Breast epithelium (tissue), 3 donors: Measurements from ENCODE around the gene CEP112.

Experiments used
- POLR2A ChIP-seq: fragments of 450-650 bp; IDR thresholded peaks from one replicate; pipeline ENCODE4 v1.6.1; 2016; ENCODE audit warnings: antibody characterized with exemption, mild to moderate bottlenecking, moderate library complexity
- POLR2AphosphoS5 ChIP-seq, 3 donors: sonication (generic); formaldehyde crosslinking; IDR thresholded peaks; one replicate each; pipeline ENCODE4 v1.6.1; 2017; ENCODE audit warnings: antibody characterized with exemption in 3 of 3
- TF ChIP-seq, protein P1 (sequence below), 3 donors: fragments of 450-650 bp; IDR thresholded peaks; one replicate each; pipeline ENCODE4 v1.5.1; 2016 to 2017; ENCODE audit warnings: antibody characterized with exemption in 3 of 3, mild to moderate bottlenecking in 3 of 3, moderate library complexity in 3 of 3

DNA sequence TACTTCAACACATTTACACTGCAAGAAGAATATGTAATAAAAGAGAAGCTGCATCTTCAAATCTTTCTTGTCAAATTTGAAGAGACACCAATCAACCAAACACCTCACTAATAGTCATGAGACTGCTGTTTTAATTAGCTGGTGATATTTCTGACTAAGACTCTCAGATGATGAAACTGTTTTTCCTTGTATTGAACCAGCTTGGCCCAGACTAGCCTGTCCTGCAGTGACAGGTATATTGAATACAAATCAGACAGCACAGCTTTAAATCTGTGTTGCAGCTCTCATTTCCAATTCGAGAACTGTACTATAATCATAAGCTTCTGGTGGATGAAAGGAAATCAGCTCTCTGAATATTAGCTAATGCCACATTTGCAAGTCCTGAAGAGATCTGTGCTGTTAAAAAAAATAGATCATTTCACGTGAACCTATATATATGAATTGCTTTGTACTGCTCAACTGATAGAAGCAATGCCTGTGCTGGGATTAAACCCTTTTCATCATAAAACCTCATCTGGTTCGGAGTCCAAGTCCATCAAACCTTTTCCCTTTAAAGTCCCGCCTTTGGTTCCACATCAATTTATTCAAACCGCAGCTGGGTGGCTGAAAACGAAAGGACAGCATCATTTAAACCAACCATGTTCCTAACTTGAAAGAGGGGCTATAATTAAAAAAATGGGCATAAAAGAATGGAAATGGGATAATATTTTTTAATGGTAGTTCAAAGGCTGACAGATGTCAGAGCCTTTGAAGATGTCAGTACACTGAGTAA lies 306.2 kb downstream of the CEP112 start:
- TF ChIP-seq, protein P1, sequence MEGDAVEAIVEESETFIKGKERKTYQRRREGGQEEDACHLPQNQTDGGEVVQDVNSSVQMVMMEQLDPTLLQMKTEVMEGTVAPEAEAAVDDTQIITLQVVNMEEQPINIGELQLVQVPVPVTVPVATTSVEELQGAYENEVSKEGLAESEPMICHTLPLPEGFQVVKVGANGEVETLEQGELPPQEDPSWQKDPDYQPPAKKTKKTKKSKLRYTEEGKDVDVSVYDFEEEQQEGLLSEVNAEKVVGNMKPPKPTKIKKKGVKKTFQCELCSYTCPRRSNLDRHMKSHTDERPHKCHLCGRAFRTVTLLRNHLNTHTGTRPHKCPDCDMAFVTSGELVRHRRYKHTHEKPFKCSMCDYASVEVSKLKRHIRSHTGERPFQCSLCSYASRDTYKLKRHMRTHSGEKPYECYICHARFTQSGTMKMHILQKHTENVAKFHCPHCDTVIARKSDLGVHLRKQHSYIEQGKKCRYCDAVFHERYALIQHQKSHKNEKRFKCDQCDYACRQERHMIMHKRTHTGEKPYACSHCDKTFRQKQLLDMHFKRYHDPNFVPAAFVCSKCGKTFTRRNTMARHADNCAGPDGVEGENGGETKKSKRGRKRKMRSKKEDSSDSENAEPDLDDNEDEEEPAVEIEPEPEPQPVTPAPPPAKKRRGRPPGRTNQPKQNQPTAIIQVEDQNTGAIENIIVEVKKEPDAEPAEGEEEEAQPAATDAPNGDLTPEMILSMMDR (IDR thresholded peaks at IDR 0.05) = no peak
- TF ChIP-seq POLR2A (no peak), POLR2AphosphoS5 (IDR thresholded peaks at IDR 0.05) (no peak)
